ENCODE data around the gene HMOX1.

HMOX1 gene, protein sequence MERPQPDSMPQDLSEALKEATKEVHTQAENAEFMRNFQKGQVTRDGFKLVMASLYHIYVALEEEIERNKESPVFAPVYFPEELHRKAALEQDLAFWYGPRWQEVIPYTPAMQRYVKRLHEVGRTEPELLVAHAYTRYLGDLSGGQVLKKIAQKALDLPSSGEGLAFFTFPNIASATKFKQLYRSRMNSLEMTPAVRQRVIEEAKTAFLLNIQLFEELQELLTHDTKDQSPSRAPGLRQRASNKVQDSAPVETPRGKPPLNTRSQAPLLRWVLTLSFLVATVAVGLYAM

DNA sequence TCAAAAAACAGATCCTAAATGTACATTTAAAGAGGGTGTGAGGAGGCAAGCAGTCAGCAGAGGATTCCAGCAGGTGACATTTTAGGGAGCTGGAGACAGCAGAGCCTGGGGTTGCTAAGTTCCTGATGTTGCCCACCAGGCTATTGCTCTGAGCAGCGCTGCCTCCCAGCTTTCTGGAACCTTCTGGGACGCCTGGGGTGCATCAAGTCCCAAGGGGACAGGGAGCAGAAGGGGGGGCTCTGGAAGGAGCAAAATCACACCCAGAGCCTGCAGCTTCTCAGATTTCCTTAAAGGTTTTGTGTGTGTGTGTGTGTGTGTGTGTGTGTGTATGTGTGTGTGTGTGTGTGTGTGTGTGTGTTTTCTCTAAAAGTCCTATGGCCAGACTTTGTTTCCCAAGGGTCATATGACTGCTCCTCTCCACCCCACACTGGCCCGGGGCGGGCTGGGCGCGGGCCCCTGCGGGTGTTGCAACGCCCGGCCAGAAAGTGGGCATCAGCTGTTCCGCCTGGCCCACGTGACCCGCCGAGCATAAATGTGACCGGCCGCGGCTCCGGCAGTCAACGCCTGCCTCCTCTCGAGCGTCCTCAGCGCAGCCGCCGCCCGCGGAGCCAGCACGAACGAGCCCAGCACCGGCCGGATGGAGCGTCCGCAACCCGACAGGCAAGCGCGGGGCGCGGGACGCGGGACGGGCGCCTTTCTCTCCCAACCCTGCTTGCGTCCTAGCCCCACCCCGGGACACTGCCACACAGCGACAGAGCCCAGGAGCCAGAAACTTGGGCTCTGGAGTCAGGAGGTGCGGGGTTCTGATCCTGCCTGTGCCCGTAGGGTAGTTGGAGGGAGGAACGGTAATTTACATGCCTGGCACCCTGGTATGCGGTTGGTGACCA lies at the start of gene HMOX1:
Gene HMOX1 (plus strand): TSS at position 560 of the 887 bp plus-strand sequence. CDS start 78 bp downstream, at position 638.
- no peak for DNase-seq (ENCODE audit: low read depth in 2 of 2)

DNA sequence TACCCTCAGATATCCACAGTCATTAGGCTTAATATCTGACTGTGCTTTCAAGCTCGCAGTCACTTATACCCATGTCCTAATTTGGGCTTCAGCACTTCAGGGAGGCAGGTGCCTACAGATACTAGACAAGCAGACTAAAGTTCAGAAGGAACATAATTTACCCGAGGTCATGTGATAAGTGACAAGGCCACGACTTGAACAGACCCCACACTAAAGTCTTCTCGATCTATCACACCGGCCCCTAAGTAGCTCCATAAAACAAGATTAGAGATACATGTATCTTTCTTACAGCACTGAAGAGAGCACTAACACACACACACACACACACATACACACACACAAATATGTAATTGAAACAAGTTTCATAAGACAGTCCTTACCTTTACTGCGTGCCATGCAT lies 48.6 kb upstream of the HMOX1 start:
- no peak for DNase-seq (ENCODE audit: low read depth in 2 of 2)

DNA sequence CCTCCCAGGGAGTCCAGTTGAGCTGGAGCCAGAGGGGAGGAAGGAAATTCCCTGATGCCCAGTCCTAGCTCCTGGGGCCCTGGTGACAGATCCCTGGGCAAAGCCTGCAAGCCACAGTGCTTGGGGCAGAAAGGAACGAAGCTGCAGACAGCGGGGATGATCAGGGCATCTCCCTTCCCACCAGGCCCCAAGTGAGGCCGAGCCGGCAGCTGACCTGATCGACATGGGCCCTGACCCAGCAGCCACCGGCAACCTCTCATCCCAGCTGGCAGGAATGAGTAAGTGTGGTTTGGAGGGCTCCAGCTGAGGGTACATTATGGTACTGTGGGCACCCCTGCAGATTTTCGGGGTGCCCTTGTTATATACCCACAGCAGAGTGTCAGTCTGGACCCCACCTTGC lies 47.7 kb upstream of the HMOX1 start:
- DNase-seq (ENCODE audit: low read depth in 2 of 2): no peak

DNA sequence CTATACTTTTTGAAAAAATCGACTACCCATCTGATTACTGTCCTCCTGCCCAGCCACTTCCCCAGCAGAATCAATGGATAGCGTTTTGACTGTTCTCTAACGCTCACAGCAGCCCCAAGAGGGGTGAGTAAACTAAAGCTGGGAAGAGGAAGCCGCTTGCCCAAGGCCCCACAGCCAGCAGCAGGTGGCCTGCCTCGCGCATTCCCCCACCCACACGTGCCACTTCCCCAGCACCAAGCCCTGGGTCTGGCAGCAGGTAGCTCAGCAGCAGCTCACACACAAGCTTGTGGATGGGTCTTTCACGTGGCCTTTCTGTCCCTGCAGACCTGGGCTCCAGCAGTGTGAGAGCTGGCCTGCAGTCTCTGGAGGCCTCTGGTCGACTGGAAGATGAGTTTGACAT lies 46.9 kb upstream of the HMOX1 start:
- no peak for DNase-seq (ENCODE audit: low read depth in 2 of 2)

DNA sequence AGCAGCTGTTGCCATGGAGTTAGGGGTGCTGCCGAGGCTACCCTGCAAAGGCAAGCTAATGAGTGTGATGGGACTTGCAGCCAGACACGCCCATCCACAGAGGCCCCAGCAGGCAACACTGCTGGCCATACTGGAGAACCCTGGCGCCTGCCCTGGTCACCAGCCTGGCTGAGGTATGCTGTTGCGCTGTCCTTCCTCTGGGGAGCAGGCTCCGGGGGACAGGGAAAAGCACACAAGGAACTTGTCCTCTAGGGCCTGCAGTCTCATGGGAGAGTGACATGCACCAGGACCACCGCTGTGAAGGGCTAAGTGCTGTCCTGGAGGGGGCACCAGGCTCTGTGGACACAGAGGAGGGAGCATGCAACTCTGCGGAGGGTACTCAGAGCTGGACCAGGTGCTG lies 45.4 kb upstream of the HMOX1 start:
- no peak for DNase-seq (ENCODE audit: low read depth in 2 of 2)

DNA sequence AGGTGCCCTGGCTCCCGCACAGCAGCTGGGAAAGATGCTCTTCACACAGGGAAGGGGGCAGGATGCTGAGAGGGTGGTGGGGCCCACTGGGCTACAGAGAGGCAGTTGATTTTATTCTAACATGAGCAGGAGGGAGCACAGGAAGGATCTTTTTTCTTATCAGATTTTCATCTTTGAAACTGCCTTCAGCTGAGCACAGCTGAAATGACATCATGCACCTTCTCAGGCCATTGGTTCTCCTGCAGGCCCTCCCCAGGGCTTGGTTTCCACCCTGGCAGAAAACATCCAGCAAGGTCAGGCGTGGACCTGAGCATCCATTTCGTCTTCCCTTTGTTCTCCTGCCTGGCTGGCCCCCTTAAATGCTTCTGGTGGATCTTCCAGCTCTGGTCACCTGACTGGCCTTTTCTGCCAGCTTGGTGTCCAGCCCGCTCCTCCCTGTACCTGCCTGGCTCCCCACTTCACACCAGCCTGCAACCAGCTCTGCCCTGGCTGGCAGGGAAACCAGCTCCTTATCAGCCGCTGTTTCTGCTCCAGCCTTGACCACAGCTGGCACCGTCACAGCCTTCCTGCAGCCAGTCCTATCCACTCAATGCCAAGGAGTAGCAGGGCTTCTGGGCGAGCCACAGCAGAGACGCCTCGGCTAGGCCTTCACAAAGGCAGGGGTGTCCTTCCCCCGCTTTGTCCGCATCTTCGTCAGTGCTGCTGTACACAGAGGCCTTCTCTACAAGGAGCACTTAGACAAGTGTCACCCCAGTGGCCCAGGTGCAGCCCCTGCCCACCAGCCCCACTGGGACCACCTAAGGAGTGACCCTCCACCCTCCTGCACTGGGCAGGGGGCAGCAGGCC lies 44.7 kb upstream of the HMOX1 start:
- DNase-seq (ENCODE audit: low read depth in 2 of 2): no peak

DNA sequence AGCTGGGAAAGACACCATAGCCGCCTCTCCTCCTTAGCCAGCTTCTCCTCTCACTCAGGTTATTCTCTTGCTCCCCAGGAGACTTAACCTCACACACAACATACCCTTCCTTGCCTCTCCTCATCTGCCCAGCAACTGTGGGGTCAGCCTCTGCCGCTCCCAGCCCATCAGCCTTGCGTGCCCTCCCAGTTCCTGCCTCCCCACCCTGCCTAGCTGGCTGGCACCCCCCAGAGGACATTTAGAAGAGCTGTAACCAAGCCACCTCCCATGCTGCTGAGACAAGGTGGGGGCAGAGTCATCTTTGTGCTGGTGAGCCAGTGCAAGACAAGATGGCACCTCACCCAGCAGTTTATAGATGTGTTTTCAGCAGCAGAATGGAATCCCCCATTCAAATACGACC lies 43.0 kb upstream of the HMOX1 start:
- DNase-seq (ENCODE audit: low read depth in 2 of 2): no peak

DNA sequence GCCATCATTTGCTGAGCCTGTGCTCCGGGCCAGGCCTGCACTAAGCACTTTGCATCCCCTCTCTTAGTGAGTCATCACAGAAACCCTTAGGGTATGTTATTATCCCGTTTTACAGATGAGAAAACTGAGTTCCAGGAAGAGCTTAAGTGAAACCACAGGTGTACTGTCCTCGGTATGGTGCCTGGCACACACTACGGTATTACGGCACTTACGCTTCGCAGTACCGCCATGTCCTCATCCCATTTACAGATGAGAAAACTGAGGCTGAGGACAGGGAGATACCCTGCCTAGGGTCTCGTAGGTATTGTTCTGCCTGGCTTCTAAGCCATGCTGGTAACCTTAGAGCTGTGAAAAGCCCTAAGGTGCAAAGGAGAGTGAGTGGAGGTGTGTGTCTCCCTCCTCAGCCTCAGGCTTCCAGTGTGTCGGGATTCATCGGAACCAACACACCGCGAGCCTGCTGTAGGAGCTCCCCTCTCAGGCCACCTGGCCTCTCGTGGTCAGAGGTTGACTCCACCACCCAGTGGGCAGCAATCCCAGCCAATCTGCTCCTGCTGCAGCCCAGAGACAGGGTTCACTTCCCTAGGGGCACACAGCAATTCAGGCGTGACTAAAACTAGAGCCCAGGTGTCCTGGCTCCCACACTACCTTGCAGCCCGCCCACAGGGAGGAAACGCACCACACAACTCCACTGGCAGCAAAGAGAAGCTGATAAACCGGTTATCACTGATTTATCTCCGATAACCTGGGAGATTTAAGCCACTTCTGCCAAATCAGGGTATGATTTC lies 39.6 kb upstream of the HMOX1 start:
- no peak for DNase-seq (ENCODE audit: low read depth in 2 of 2)

DNA sequence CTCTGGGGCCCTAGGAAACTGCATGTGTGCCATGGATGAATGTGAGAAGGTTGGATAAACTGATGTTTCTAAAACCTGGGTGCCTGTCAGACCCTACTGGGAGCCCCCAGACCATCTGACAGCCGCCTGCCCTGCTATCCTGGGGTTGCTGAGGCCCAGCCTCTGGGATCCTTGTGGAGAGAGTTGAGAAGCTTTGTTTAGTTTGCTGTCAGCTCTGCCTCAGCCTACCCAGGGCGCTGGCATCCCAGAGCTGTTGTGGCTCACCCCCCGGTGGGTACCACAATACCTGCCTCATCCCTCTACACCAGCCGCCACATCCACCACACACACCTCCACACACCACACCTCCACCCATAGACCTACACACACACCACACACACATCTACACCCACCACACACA lies 38.5 kb upstream of the HMOX1 start:
- no peak for DNase-seq (ENCODE audit: low read depth in 2 of 2)

DNA sequence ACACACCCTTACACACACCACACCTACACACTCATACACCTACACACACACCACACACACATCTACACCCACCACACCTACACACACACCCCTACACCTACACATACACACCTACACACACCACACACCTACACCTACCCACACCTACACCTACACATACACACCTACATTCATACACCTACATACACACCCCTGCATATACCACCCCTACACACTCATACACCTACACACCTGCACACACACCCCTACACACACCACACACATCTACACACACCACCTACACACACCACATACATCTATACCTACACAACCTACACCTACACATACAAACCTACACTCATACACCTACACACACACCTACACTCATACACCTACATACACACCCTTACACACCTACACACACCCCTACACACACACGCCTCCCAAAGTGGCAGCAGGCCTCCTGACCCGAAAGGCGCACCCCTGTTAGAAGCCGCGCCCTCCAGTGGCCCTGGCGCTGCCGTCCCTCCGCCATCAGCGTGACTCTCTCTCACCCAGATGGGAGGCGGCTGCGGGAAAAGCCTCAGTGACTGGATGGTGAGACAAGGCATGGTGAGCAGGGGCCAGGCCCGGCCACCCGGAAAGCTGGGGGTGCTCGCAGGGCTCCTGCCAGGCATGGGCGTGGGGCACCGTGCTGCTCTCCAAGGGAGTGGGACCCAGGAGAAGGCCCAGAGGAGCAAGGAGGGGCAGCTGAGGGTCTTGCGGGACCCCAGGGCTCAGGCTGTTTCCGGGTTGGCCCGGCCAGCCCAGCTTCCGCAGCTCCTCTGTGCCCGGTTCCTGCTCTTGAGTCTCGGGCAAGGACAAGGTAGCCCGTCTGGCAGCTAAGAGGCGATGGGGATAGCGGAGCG lies 37.0 kb upstream of the HMOX1 start:
- DNase-seq (ENCODE audit: low read depth in 2 of 2): no peak

DNA sequence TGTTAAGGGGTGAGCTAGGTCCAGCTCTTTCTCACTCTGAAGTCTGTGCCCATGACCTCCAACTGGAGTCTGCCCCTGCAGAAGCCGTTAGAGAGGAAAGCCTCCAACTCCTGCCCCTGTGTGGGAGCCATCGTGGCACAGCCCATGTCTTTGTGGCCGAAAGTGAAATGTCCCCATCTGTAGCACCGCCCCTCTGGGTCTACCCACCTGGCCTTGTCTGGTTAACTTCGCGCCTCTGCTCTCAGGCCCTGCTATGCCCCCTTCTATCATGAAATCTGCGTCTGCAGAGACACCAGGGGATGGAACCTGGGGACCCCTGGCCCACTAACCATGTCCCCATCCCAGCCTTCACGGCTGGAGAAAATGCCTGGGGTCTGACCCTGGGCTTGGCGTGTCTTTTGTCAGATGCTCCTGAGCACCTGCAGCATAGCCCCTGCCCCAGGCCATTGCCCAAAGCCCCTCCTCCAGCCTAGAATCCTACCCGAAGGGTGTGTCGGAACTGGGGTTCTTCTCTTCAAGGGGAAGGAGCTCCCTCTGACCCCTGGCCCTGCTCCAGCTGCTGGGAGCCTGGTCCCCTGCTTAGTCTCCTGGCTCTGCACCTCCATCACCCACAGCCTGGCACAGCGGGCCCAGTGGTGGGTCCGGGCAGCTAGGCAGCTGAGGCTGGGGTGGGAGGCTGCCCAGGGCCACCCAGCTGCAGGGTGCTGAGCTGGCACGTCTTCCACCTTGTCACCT lies 35.8 kb upstream of the HMOX1 start:
- DNase-seq (ENCODE audit: low read depth in 2 of 2): no peak

DNA sequence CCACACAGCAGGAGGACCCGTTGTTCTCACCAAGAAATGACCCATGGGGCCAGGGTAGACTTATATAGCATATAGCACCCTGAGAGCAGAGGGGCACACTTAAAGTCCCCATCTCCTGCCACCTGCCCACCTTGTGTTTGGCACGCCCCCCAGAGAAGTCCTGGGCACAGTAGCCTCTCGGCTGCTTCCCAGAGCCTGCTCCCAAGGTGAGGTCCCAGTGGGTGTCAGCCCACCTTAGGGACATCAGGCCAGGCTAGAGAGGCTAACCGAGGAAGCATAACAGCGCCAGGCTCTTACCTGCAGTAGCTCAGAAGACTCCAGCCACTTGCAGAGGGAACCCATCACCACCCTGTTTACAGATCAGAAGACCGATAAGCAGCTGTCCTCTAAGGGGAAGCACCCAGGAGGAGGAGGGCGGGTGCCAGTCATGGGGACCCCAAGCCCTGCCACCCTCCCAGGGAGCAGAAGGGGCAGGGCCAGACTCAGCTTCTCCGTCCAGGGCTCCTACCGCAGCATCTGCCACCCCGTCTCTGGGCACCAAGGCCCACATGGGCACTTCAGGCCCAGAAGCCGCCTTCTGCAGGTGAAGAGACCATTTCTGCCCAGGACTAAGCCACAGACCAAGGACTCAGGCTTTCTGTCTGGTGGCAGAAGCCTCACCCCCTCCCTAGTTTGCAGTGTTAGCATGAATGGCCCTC lies 34.9 kb upstream of the HMOX1 start:
- no peak for DNase-seq (ENCODE audit: low read depth in 2 of 2)

DNA sequence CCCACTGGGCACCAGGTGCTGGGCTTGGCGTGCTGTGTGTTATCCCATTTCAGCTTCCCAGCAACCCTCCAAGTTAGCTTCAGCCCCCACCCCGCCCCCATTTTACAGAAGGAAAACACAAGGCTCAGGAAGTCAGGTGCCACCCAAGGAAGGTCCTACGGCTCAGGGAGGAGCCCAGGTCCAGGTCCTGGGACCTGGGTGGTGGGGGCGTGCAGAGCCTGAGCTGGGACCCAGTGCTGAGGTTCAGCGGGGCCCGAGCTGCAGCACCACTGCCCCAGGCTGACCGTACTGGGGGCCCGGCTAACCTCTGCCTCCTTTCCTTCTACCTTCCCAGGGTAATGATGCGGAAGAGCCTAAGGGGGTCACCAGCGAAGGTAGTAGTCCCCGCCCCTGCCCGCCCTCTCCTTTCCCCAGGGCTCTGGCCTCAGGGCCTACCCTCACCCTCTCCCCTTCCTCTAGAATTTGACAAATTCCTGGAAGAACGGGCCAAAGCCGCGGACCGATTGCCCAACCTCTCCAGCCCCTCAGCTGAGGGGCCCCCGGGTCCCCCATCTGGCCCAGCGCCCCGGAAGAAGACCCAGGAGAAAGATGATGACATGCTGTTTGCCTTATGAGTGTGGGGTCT lies 34.2 kb upstream of the HMOX1 start:
- no peak for DNase-seq (ENCODE audit: low read depth in 2 of 2)

DNA sequence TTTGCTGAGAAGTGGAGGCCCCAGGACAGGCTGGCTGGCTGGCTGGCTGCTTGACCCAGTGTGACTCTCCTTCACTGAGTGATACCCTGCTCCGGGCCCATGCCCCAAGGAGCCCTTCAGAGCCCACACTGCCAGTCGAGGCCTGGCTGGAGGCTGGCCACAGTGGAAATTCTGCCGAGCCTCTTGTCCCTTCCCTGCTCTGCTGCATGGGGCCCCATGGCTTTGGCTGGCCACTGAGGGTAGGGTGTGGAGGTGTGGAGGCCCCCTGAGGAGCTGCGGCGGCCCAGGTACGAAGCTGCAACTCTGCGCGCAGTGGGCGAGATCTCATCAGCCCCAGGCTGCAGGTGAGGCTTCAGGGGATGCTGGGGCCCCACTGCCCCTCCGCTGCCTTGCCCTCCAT lies 33.4 kb upstream of the HMOX1 start:
- DNase-seq (ENCODE audit: low read depth in 2 of 2): no peak

DNA sequence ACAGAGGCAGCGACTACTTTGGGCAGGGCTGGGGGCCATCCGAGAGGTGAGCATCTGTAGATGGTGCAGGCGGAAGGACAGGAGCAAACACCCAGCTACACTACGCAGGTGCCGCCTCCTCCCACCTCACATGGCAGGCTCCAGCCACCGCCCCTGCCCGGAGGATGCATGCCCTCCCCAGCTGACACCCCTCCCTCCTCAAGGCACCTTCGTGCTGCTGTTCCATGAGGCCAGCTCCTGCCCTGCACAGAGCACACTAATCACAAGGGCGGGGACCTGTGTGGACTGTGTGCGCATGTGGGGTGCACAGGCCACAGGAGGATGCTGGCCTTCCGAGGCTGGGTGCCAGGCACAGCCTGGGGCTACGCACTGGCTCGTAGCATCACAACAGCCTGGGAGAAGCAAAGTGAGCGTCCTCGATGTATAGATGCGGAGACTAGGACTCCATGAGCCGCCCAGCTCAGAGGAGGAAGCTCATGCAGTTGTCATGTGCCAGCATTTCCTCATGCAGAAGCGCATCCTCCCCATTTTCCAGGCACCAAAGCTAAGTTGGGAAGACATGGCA lies 32.8 kb upstream of the HMOX1 start:
- DNase-seq (ENCODE audit: low read depth in 2 of 2): no peak

DNA sequence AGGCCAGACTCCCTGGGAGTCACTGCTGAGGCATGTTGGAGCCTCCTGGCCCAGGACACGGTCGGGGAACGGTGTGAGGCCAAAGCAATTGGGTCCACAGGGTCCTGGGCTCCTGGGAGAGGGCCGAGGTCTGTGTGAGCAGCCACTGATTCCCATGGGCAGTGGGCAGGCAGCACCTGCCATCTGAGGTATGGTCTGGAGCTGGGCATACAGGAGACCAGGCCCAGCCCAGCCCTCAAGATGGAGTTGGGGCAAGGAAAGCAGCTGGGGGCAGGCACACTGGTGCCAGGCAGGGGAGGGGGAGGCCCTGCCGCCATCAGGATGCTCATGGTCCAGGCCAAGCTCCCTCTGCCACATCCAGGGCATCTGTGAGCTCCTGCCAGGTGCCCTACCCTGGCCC lies 32.2 kb upstream of the HMOX1 start:
- DNase-seq (ENCODE audit: low read depth in 2 of 2): no peak

DNA sequence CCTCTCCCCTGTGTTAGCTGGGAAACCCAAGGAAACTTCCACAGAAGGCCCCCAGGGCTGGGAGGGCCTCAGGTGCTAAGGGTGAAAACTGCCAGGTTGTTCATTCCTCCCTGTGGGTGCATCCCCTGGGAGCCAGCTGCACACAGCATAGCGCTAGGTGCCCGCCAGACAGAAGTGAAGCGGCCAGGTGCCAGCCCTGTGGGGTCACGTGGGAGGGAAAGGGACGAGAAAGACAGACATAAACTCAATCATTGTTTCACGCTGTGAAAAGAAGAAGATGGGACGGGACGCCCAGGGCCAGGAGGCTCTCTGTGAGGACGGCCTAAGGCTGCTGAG lies 31.6 kb upstream of the HMOX1 start:
- no peak for DNase-seq (ENCODE audit: low read depth in 2 of 2)

DNA sequence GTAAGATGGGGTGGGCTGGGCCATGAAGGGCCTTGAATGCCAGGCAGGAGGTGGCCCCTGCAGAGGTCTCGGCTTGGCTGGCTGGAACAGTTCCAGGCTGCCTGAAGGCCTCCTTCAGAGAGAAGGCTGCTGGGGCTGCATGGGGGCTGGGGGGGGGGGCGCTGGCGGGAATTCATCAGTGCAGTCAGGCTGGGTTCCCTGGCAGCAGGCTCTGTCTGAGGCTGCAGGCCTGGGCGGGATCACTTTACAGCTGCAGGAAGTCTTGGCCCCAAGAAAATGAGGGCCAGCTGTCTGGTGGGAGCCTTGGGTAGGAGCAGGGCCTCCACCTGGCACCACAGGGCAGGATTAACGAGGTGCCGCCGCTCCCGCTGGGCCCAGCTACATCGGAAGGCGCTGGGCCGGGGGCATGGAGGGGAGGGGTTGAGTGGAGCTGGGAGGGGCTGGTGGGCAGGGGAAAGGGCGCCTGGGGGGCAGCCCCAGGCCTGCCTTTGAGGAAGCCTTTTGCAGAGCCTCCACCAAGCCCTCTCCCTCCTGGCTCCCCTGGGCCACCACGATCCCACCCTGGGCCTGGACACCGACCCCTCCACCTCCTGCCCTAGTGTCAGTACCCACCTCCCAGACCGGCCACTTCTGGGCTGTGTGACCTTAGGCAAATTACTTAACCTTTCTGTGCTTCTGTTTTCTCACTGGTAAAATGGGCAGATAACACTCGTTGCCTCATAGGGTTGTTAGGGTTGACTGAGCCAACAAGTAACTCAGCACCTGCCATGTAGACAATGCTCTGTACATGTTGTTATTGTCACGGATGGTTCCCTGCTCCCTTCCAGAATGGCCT lies 31.0 kb upstream of the HMOX1 start:
- no peak for DNase-seq (ENCODE audit: low read depth in 2 of 2)
